ENCODE measurements around the gene STRADA.

The STRADA gene

DNA sequence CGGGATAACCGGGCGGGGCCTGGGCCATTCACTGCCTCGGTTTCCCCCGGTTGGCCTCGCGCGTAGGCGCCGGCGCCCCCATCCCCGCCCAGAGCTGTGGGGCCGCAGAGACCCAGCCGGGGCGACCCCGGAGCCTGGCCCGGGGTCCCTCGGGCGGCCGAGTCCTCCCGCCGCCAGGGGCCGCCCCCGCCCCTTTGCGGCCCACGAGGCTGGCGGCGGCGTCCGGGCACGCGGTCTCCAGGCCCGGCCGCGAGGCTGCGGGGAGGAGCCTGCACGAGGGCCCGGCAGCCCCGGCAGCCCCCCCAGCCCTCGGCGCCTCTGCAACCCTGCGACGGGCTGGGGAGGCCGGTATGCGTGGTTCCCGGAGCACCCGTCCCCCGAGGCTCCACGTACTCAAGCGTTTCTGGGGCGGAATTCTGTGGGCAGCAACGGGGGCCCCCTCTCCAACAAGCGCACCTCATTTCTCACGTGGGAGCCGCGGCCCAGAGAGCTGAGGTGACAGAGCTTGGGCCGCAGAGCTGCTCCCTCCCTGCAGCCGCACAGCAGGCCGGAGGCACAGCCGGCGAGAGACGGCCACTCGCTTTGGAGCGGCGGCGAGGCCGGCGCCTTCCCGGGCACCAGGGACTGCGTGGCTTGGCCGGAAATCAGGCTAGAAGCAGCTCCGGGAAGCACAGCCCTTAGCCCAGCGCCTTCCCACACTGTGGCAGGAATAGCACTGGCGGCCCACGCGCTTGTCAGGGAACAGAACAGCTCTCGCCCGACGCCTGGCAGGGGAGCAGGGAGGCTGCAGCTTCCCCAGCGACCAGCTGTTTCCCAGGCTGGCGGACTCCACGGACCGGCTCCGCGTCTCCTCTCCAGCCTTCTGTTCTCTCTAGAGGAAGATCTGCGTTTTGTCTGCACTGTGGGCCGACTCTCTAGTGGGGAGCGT, 40.8 kb downstream of the STRADA start:
- peak; percentile 59 for DNase-seq

GRCh38 chr17:63699638-63700527, 41.7 kb downstream of the STRADA start, which contains the start of gene LIMD2:
Gene LIMD2 (minus strand): TSS chr17:63700125. CDS start chr17:63699298, 827 bp downstream.
- DNase-seq, result peak; percentile 87

DNA sequence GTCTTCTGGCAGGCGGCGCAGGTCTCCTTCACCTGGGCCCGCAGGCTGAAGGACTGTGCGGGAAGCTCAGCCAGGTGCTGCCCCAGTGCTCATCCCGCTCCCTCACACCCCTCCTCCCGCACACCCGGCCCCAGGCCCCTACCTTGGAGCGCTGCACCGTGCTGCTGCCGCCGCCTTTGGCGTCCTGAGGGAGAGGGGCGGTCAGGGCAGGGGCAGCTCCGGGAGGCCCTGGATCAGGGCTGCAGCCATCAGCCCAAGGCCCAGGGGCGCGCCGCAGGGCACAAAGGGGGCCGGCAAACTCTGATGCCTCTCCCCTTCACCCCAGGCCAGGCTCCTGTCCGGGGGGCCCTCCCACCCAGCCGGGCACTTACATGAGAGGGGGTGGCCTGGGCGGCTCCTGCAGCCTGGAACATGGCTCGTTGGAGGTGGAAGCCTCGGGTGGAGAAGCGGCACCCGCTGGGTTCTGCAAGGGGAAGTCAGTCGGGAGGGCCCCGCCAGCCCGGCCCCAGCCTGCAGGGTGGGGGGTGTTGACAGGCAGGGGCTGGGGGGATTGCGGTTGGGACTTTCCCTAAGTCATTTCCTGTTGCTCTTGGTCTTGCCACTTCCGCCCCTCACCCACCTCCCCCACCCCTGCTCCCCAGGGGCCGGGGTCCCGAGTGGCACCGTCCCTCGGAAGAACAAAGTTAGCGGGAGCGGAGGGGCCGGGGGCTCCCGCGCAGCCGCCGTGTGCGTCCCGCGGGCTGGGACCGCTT, 42.5 kb downstream of the STRADA start:
- DNase-seq, result peak; percentile 84

DNA sequence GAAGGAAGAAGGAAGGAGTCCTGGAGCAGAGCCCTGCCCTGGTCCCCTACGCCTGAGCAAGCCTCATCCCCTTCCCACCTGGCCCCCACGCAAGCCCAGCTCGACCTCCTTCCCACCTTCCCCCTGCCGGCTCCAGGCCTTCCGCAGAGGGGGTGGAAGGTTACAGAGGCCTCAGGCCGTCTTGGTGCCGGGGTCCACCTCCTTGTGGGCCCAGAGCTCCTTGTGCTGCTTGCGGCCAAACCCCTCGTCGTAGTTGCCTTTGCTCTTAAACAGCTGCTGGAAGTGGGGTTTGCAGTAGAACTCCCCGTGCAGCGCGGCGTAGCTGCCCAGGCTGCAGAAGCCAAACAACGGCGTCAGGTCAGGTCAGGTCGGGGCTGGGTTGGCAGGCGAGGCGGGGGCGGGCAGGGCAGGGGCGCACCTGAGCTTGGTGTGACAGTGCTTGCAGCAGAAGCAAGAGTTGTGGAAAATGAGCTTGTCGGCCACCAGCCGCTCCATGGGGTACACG, 43.2 kb downstream of the STRADA start:
- DNase-seq, result peak; percentile 53

DNA sequence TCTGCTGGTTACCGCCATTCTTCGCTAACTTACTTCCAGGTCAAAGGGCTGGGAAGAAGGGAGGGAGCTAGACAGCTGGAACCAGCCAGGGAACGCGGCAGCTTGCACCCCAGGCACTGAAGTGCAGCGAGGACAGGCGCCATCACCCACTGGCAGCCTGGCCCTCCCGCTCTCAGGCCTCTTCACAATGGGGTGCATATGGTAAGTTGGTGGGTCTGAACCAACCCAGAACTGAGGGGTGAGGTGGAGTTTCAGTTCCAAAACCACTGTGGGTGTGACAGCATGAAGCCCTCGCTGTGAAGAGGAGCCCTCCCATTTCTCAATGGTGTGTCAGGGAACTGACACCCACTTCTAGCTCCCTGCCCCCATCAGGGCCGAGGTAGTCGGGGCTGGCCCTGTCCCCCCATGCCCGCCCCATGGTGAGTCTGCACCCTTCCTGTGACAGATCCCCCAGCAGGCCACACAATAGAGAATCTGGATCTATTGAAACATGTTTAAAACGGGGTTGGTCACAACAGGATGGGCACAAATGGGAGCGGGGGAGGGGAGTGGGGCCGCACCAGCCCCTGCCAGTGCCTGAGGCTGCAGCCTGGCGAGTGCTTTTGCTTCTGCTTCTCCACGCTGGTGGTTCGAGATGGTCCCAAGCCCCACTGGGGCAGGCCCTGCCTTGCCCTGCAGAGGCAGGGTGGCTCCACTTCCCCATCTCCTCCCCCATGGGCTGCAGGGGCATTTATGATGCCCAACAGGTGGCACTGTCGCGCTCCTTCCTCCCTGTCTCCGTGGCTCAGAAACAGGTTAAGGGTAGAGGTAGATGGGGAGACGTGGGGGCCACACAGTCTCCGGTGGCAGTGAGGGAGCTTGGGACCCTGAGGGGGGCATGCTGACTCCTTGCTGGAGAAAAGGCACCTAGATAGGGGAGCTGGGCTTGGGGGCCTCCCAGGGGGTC, 44.0 kb downstream of the STRADA start:
- peak; percentile 79 for DNase-seq

DNA sequence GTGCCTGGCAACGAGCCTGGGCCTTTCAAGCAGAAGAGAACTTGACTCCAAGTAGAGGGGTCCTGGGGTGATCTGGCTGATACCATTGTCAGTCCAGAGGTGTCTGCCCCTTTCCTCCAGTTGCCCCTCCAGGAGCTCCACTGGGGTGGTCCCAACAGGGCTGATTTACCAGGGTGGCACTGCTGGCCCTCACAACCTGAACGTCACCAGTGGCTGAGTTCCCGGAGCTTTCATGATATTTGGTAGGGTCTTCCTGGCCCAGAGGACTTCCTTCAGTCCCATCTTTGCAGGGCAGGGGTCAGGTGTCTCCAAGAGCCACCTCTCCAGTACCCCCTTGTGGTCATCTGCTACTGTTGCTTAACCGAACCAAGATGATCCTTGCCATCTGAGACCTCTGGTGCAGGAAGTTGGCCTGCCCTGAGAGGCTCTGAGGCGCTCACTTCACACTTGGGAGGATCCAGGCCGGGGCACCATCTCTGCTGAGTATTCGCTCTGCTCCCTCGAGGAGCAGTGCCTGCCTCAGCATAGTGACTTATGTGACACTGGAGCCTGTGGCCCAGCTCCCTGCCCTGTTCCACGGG, 45.1 kb downstream of the STRADA start:
- DNase-seq, result peak; percentile 51

GRCh38 chr17:63695889-63696288, 45.7 kb downstream of the STRADA start:
- DNase-seq, result no peak

DNA sequence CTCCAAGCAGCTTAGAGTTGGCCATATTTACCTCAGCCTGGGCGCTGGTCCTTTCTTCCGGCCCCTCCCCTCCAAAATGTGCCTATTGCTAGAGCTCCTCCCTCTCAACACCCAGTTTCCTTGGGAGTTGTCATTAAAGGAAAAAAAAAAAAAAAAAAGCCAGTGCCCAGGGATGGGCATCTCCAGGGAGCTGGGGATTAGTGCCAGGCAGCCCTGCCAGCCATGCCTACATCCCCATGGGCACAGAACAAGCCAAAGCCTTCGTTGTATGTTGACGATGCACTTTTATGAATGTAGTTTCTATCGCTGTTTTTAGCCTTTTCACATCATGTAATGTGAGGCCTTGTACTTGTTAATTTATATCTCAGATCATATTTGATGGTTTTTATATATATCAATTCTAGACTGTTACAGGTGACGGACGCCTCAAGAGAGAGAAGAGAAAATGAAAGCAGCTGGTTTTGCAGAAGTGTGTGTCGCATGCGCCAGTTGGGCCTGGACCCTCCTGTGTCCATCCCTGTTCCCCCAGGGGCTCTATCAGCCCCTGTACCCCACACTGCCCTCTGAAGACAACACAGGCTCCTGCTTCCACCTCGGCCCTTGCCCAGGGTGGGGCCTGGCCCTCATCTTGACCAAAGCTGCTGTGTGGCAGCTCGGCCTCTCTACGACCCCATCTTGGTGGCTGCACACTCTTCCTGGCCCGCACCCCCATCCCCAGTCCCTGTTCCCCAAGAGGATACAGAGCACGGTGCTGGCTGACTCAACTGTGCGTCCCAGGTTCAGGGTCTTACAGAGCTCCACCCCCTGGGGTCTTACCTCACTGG, 46.4 kb downstream of the STRADA start:
- no peak for DNase-seq

DNA sequence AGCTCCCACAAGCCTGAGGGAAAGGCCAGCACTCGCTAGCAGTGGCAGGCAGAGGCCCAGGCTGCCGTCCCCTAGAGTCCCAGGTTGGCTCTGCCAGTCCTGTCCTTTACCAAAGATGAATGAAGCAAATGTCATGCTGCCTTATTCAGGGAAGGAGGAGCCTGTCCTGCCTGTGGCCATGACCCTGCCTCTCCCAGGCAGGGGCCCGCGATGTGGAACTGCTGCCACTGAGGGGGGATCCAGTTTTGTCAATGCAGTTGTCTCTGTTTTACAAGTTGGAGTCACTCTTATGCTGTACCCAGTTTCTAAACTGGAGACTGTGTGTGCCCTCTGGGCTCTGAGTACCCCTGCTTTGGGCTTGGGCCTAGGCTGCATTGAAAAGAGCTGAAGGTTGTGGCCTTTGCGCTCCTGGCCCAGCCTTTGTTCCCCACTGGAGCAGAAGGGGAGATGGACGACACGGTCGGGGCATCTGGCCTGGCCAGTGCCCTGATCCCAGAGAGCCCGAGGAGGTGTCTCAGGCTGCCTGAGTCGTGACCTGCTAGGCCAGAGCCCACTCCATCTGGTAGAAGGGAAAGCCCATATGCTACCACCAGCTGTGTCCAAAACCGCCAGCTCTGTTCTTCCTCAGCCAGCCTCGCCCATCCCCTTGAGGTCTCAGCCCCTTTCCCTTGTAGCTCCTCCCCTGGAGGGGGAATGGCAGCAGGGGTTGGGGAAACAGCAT, 47.2 kb downstream of the STRADA start:
- DNase-seq, result no peak

- no peak for DNase-seq
Measured at GRCh38 chr17:63693411-63694113, 48.0 kb downstream of the STRADA start.

- DNase-seq, result no peak
Measured at GRCh38 chr17:63692195-63692816, 49.3 kb downstream of the STRADA start.

GRCh38 chr17:63689479-63689878, 52.1 kb downstream of the STRADA start:
- no peak for DNase-seq

- DNase-seq, result no peak
Measured at GRCh38 chr17:63688396-63689020, 53.1 kb downstream of the STRADA start.

DNA sequence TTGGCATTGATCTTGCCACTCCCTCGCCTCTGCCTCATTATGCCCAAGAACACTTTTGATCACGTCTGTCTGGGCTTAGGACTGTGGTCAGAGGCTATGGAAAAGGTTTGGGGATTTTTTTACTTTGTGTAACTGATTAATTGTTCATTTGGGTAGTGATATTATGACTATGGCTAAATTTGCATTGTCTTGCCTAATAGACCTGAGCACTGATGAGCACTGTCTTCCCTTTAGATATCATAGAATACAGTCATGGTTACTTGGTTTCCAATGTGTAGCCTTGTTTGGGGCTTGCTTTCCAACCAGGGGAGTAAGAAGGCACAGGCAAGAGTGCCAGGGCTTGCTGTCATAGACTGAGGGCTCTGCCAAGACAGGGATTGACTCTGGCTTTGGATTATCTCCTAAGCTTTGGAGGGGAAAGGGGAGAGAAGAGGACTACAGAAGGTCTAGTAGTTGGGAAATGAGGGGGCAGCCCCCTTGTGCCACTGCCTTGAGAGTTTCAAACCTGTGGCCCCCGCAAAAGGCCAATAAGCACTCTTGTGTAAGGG, 55.4 kb downstream of the STRADA start:
- DNase-seq, result no peak

GRCh38 chr17:63685578-63685977, 56.0 kb downstream of the STRADA start:
- no peak for DNase-seq

DNA sequence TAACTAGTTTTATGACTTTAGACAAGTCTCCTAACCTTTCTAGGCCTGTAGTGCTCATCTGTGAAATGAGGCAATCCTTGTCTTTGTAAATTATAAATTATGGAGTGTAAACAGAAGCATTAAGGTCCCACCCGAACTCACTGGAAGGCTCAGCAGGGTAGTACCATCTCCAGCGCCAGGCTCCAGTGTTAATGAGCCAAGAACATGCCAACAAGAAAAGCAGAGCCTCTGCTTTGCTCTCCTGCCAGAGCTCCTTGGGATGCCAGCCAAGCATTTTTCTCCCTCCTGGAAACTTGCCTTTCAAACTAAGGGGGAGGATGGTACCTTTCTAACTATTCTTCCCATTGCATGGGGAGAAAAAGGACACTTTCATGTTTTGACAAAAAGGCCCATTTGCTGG, 56.6 kb downstream of the STRADA start:
- DNase-seq, result no peak

DNA sequence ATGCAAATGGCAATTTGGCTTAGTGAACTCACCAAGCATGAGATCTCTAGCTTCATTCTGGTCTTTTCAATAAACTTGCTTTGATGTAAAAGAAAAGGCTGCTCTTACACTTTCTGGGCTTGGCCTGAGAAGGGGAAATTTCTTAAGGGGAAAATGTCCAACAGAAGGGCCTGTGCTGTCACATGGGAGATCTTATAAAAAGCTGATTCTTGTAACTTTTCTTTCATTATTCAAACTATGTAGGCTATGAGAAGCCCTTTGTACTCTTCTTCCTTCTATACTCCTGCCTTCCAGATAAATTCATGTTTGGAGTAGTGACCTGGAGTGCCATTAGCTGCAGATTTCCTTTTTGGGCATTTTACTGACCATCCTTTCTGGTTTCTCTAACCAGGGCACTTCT, 58.6 kb downstream of the STRADA start:
- DNase-seq, result no peak
